H1 (cell line): ENCODE measurements around the gene FGFRL1. TPM values are rescaled to one million over a fixed set of nuclear protein-coding genes. Genes with fewer than 3 reads are reported as not detected.
"Not testable (repeated sequence)": the region's sequence is repeated elsewhere in the genome, so short reads cannot be mapped to it uniquely, and the experiment has no call there.

ENCODE experiments used
- CTCF ChIA-PET: fragments of 300-600 bp; sonication (Branson Sonifier 250); formaldehyde crosslinking; loops from one replicate; lab custom pipeline; 2021; ENCODE audit not compliant: partially characterized antibody; lab: Charles Lee
- POLR2A ChIA-PET: fragments of 300-600 bp; sonication (Branson Sonifier 250); formaldehyde crosslinking; loops from one replicate; lab custom pipeline; 2021; ENCODE audit warnings: inconsistent platforms; ENCODE audit not compliant: partially characterized antibody; lab: Charles Lee
- DNase-seq, 2 experiments: peaks; one replicate each; pipeline versions ENCODE4 v3.0.0 to v3.0.0-alpha.2; 2010 to 2022; ENCODE audit warnings: low spot score in 2 of 2, low read depth in 1 of 2, mixed read lengths in 1 of 2
- FAIRE-seq: peaks from 2 replicates; lab custom pipeline; 2011; peaks lifted over from hg19 to GRCh38; lab: Jason Lieb, UNC
- H2AFZ ChIP-seq: 2 replicates; pipeline ENCODE4 v1.8.1; 2012; ENCODE audit warnings: low read length, inconsistent platforms
- H2AK5ac ChIP-seq: 2 replicates; pipeline ENCODE4 v1.6.1; 2013; ENCODE audit warnings: low read depth, low read length
- H2BK120ac ChIP-seq: replicated peaks from 2 replicates; pipeline ENCODE3; 2013; ENCODE audit warnings: low read depth, low read length, inconsistent platforms
- H2BK12ac ChIP-seq: 2 replicates; pipeline ENCODE4 v1.6.1; 2013; ENCODE audit warnings: low read depth, low read length
- H2BK15ac ChIP-seq: 2 replicates; pipeline ENCODE4 v1.6.1; 2013; ENCODE audit warnings: low read length
- H2BK20ac ChIP-seq: 2 replicates; pipeline ENCODE4 v1.6.1; 2013; ENCODE audit warnings: low read length
- H2BK5ac ChIP-seq: 2 replicates; pipeline ENCODE4 v1.6.1; 2013; ENCODE audit warnings: low read depth, low read length
- H3K14ac ChIP-seq: 2 replicates; pipeline ENCODE4 v1.6.1; 2013; ENCODE audit warnings: inconsistent platforms; ENCODE audit not compliant: insufficient read length
- H3K18ac ChIP-seq: 2 replicates; pipeline ENCODE4 v1.6.1; 2013; ENCODE audit warnings: low read length; ENCODE audit errors: extremely low read depth
- H3K23ac ChIP-seq: 2 replicates; pipeline ENCODE4 v1.6.1; 2013; ENCODE audit warnings: inconsistent platforms; ENCODE audit not compliant: insufficient read length
- H3K23me2 ChIP-seq: 2 replicates; pipeline ENCODE4 v1.6.1; 2013; ENCODE audit warnings: low read depth, low read length
- H3K27ac ChIP-seq: 2 replicates; pipeline ENCODE4 v1.6.1; 2011; ENCODE audit warnings: low read depth, low read length, inconsistent platforms
- H3K27me3 ChIP-seq, 4 experiments: replicated peaks in 1 of 4; 1 replicate in 1 of 4; 2 replicates in 3 of 4; pipeline versions ENCODE4 v1.6.1 to v1.8.1; 2011 to 2013; ENCODE audit warnings: low read length in 3 of 4, mild to moderate bottlenecking in 3 of 4, inconsistent platforms in 2 of 4, mixed read lengths in 2 of 4, moderate library complexity in 1 of 4; ENCODE audit not compliant: control insufficient read depth in 3 of 4, insufficient read depth in 3 of 4; ENCODE audit errors: extremely low read depth in 1 of 4
- H3K36me3 ChIP-seq, 4 experiments: 2 replicates each; pipeline versions ENCODE4 v1.6.1 to v1.8.1; 2011 to 2013; ENCODE audit warnings: mild to moderate bottlenecking in 4 of 4, low read length in 3 of 4, moderate library complexity in 2 of 4, control low read depth in 1 of 4, inconsistent platforms in 1 of 4; ENCODE audit not compliant: insufficient read depth in 4 of 4, control insufficient read depth in 2 of 4
- H3K4ac ChIP-seq: replicated peaks from 2 replicates; pipeline ENCODE3; 2013; ENCODE audit warnings: low read length, low read depth, mixed read lengths, inconsistent platforms; ENCODE audit not compliant: insufficient read length
- H3K4me1 ChIP-seq, 4 experiments: replicated peaks in 1 of 4; 1 replicate in 1 of 4; 2 replicates in 3 of 4; pipeline versions ENCODE4 v1.6.1 to v1.8.1; 2011 to 2013; ENCODE audit warnings: low read length in 3 of 4, inconsistent platforms in 2 of 4, mixed read lengths in 1 of 4; ENCODE audit not compliant: insufficient read depth in 4 of 4, control insufficient read depth in 3 of 4
- H3K4me2 ChIP-seq, 2 experiments: 2 replicates each; pipeline versions ENCODE4 v1.6.1 to v1.8.1; 2011 to 2013; ENCODE audit warnings: low read depth in 2 of 2, low read length in 2 of 2, control low read depth in 1 of 2, inconsistent platforms in 1 of 2, mild to moderate bottlenecking in 1 of 2; ENCODE audit not compliant: insufficient read depth in 1 of 2
- H3K4me3 ChIP-seq, 4 experiments: fragments of 200-600, 300-600 bp in 1 of 4; sonication (generic), shearing (Covaris generic), sonication (Bioruptor Twin) in 1 of 4; 2 replicates each; pipeline versions ENCODE4 v1.5.1 to v1.8.1; 2011 to 2016; ENCODE audit warnings: low read length in 4 of 4, low read depth in 3 of 4, control low read depth in 2 of 4, inconsistent platforms in 2 of 4, mild to moderate bottlenecking in 2 of 4, mixed read lengths in 1 of 4, moderate library complexity in 1 of 4; ENCODE audit not compliant: insufficient read depth in 2 of 4; ENCODE audit errors: extremely low read depth in 1 of 4
- H3K56ac ChIP-seq: replicated peaks from 2 replicates; pipeline ENCODE3; 2013; ENCODE audit warnings: low read depth, mild to moderate bottlenecking, mixed read lengths, low read length, inconsistent platforms; ENCODE audit not compliant: insufficient read length
- H3K79me1 ChIP-seq: 2 replicates; pipeline ENCODE4 v1.6.1; 2013; ENCODE audit warnings: low read depth, low read length, control low read depth
- H3K79me2 ChIP-seq, 2 experiments: 2 replicates each; pipeline versions ENCODE4 v1.6.1 to v1.8.1; 2012 to 2013; ENCODE audit warnings: low read length in 2 of 2, mild to moderate bottlenecking in 2 of 2, inconsistent platforms in 1 of 2; ENCODE audit not compliant: insufficient read depth in 2 of 2, control insufficient read depth in 1 of 2
- H3K9ac ChIP-seq, 4 experiments: replicated peaks in 1 of 4; 1 replicate in 1 of 4; 2 replicates in 3 of 4; pipeline versions ENCODE4 v1.6.1 to v1.8.1; 2011 to 2013; ENCODE audit warnings: low read depth in 3 of 4, low read length in 3 of 4, control low read depth in 2 of 4, mild to moderate bottlenecking in 2 of 4, moderate library complexity in 2 of 4, inconsistent platforms in 1 of 4; ENCODE audit errors: extremely low read depth in 1 of 4
- H3K9me3 ChIP-seq, 2 experiments: 2 replicates each; pipeline versions ENCODE4 v1.6.1 to v1.8.1; 2012 to 2013; ENCODE audit warnings: mild to moderate bottlenecking in 2 of 2, moderate library complexity in 2 of 2, control low read depth in 1 of 2, inconsistent platforms in 1 of 2, low read depth in 1 of 2, low read length in 1 of 2, mixed read lengths in 1 of 2; ENCODE audit not compliant: insufficient read depth in 2 of 2
- H4K20me1 ChIP-seq, 2 experiments: replicated peaks in 1 of 2; 2 replicates each; pipeline versions ENCODE3 to v1.8.1; 2011 to 2013; ENCODE audit warnings: inconsistent platforms in 2 of 2, low read length in 2 of 2, mild to moderate bottlenecking in 1 of 2; ENCODE audit not compliant: insufficient read depth in 2 of 2, control insufficient read depth in 1 of 2
- H4K5ac ChIP-seq: 2 replicates; pipeline ENCODE4 v1.6.1; 2013; ENCODE audit warnings: low read length, low read depth, mixed read lengths, inconsistent platforms; ENCODE audit not compliant: insufficient read length
- H4K8ac ChIP-seq: 2 replicates; pipeline ENCODE4 v1.8.0; 2013; ENCODE audit warnings: mild to moderate bottlenecking, moderate library complexity, low read length, inconsistent platforms; ENCODE audit not compliant: insufficient read depth; ENCODE audit errors: extremely low read depth
- H4K91ac ChIP-seq: replicated peaks from 2 replicates; pipeline ENCODE3; 2013; ENCODE audit warnings: low read length, mixed read lengths, inconsistent platforms; ENCODE audit not compliant: insufficient read length
- WGBS, 2 experiments: shearing (Covaris generic) in 1 of 2; methylation state at CpG; one replicate each; pipeline versions ENCODE4 v1.1.6 to v1.1.7; 2013 to 2015; ENCODE audit warnings: low lambda C conversion rate in 2 of 2, mixed read lengths in 2 of 2, inconsistent platforms in 1 of 2, low coverage in 1 of 2, missing lambda C conversion rate in 1 of 2; ENCODE audit not compliant: insufficient replicate concordance in 2 of 2, insufficient coverage in 1 of 2, insufficient read length in 1 of 2; ENCODE audit errors: extremely low coverage in 1 of 2, missing lambda C conversion rate in 1 of 2; 5-methylcytosine and 5-hydroxymethylcytosine counted together
- polyA plus RNA-seq, 7 experiments: library from polyadenylated mRNA; depleted of rRNA in 3 of 7; stranded (reverse) in 5 of 7; unstranded in 2 of 7; fragments of >200 nt in 5 of 7; fragments of 200-250 nt in 2 of 7; gene quantifications; 1 replicate in 5 of 7; 2 replicates in 1 of 7; 4 replicates in 1 of 7; pipeline versions ENCODE4 v1.2.1 to v1.2.3, GENCODE V29; 2011 to 2013; ENCODE audit warnings: missing spikeins in 2 of 7, mixed read lengths in 2 of 7
- total RNA-seq: library from RNA; stranded (reverse); fragmentation: NEBNext Ultra II Directional; extraction: Animal tissue kit (Norgen Biotek cat#: 25700); gene quantifications from 2 replicates; pipeline ENCODE4 v1.2.1, GENCODE V29; 2021

Gene FGFRL1
- total and polyA plus RNA-seq, 2 of the 8 experiments (the other 6 are each of a cell fraction or from before 2014, with no cell fraction given), result 18.9 to 34.6 TPM

DNA sequence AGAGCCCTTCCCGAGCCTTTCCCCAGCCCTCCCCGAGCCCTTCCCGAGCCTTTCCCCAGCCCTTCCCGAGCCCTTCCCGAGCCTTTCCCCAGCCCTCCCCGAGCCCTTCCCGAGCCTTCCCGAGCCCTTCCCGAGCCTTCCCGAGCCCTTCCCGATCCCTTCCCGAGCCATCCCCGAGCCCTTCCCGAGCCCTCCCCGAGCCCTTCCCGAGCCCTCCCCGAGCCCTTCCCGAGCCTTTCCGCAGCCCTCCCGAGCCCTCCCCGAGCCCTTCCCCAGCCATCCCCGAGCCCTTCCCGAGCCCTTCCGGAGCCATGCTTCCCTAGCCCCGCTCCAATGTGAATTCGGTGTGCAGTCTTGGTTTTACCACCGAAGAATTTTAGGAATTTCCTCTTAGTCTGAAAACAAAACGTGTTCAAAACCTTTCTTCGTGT is 35.2 kb downstream of the FGFRL1 start:
- 69% methylated on average over 12 of the region's 29 CpGs; no CpG with 5 or more reads in 1 of the 2 experiments for WGBS, 2 experiments
- POLR2A ChIA-PET, result not testable (repeated sequence)

More for the DNA sequence above, 35.2 kb downstream of the FGFRL1 start:
- H2AFZ ChIP-seq, H4K20me1 ChIP-seq, H4K91ac ChIP-seq, H3K23ac ChIP-seq, H3K4me3 ChIP-seq, H3K18ac ChIP-seq, FAIRE-seq, H3K27ac ChIP-seq, H2BK12ac ChIP-seq, H3K27me3 ChIP-seq, H2BK5ac ChIP-seq, H3K79me1 ChIP-seq, H2BK120ac ChIP-seq, H2BK15ac ChIP-seq, H3K4me2 ChIP-seq, H3K14ac ChIP-seq, H3K9me3 ChIP-seq, H2AK5ac ChIP-seq, H3K9ac ChIP-seq, H3K4ac ChIP-seq, H4K8ac ChIP-seq, H4K5ac ChIP-seq, H3K56ac ChIP-seq, H3K79me2 ChIP-seq, H2BK20ac ChIP-seq, H3K36me3 ChIP-seq: not testable (repeated sequence)
- H3K4me1 ChIP-seq, result peaks cover 0 to 14% (median 9%) of the 10 kb centered on the region in 4 experiments; a peak in 6 of 7 replicates
- peaks cover 12% of the 10 kb centered on the region for H3K23me2 ChIP-seq
- CTCF ChIA-PET, result interaction anchor here (1.0 kb wide), 1 partner anchor 27 kb away, joined by 4 read pairs; no protein-coding TSS in a partner anchor
- DNase-seq, result peak in 1 of 2 experiments; percentile 67
